DOHH2 (cell line): ENCODE data around the gene DLX4.

Source experiments
- EZH2phosphoT487 ChIP-seq: fragments of 200-600 bp; sonication (generic); IDR thresholded peaks from 2 replicates; pipeline ENCODE4 v1.6.1; 2017; ENCODE audit warnings: borderline replicate concordance, mild to moderate bottlenecking, antibody characterized with exemption, low read length, moderate library complexity, mixed read lengths
- TF ChIP-seq, protein P1 (sequence below): fragments of 200-600 bp; sonication (generic); IDR thresholded peaks from one replicate; pipeline ENCODE4 v1.5.1; 2014; ENCODE audit warnings: antibody characterized with exemption, mild to moderate bottlenecking, low read depth, low read length; ENCODE audit not compliant: poor library complexity, severe bottlenecking

DNA sequence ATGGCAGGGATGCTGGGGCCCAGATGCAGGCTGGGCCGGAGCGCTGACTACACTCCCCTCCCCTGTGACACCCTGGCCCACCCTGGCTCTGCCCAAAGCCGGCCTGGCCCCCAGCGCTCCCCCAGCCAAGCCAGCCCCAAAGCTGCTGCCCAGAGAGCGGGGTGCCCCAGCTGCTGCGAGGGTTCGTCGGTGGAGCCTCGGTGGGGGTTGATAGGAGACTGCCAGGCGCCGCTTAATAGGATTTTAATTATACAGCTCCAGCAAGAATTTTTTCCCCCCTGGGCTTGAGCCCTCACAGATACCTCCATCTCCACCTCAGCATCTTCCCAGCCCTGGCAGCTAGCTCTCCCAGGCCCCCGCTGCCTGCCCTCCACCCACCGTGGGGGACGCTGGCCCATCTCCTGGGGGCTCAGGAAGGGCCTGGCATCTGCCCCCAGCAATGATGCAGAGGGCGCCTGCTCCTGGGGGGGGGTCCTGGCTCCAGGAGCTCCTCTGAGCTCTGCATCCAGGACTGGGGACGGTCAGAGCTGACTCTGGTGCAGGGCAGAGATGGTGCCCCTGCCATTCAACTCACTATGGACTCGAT lies 36.8 kb upstream of the DLX4 start:
- TF ChIP-seq, protein P1, sequence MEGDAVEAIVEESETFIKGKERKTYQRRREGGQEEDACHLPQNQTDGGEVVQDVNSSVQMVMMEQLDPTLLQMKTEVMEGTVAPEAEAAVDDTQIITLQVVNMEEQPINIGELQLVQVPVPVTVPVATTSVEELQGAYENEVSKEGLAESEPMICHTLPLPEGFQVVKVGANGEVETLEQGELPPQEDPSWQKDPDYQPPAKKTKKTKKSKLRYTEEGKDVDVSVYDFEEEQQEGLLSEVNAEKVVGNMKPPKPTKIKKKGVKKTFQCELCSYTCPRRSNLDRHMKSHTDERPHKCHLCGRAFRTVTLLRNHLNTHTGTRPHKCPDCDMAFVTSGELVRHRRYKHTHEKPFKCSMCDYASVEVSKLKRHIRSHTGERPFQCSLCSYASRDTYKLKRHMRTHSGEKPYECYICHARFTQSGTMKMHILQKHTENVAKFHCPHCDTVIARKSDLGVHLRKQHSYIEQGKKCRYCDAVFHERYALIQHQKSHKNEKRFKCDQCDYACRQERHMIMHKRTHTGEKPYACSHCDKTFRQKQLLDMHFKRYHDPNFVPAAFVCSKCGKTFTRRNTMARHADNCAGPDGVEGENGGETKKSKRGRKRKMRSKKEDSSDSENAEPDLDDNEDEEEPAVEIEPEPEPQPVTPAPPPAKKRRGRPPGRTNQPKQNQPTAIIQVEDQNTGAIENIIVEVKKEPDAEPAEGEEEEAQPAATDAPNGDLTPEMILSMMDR, result no peak
- TF ChIP-seq EZH2phosphoT487, result no peak
